ENCODE data around the gene MAST1. TPM values are rescaled to one million over a fixed set of nuclear protein-coding genes. Genes with fewer than 3 reads are reported as not detected.

MAST1 gene
- total RNA-seq, 2 donors from 2014 or later, result not detected

- TF ChIP-seq, protein P1, sequence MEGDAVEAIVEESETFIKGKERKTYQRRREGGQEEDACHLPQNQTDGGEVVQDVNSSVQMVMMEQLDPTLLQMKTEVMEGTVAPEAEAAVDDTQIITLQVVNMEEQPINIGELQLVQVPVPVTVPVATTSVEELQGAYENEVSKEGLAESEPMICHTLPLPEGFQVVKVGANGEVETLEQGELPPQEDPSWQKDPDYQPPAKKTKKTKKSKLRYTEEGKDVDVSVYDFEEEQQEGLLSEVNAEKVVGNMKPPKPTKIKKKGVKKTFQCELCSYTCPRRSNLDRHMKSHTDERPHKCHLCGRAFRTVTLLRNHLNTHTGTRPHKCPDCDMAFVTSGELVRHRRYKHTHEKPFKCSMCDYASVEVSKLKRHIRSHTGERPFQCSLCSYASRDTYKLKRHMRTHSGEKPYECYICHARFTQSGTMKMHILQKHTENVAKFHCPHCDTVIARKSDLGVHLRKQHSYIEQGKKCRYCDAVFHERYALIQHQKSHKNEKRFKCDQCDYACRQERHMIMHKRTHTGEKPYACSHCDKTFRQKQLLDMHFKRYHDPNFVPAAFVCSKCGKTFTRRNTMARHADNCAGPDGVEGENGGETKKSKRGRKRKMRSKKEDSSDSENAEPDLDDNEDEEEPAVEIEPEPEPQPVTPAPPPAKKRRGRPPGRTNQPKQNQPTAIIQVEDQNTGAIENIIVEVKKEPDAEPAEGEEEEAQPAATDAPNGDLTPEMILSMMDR (IDR thresholded peaks at IDR 0.05), result no peak
- no peak for DNase-seq (ENCODE audit: low spot score)
Measured at GRCh38 chr19:12833418-12833737, 4.9 kb upstream of the MAST1 start.

DNA sequence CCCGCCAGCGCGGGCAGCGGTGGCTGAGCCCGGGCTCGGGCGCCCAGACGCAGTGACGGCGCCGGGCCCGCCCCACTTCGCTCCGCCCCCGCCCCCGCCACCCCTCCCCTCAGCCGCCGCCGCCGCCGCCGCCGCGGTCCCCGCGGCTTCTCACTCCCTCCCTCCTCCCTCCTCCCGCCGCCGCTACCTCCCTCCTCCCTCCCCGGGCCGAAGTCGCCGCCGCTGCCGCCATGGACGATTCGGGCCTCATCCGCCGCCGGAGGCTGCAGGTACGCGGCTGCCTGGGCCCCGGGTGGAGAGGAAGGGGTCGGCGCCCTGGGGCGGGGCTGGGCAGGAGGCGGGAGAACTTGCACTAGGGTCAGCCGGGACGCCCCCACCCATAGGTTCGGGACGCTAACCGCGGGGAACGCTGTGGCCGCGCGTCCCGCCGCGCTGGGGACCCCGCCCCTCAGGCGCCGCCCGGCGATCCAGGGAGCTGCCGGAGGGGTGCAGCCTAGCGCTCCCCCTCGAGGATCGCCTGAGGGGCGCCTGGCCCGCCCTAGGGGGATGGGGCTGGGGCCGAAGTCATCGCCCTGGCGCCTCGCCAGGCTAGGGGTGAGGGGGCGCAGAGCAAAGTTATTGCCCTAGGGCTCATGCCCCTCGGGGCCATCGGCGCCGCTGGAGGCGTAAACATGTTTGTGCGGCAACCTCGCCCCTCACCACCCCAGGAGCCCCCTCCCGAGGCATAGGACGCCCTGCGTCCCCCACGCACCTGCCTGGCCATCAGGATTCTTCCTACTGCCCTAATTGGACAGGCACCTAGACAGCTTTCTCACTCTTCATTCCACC, 4.4 kb upstream of the MAST1 start:
- ATAC-seq (ENCODE audit: insufficient number of reproducible peaks, low FRiP score, low read depth) (no peak), DNase-seq (ENCODE audit: low spot score) (no peak)
- Histone ChIP-seq H3K9me3 (no peaks in the 10 kb centered on the region), H3K4me3 (peak overlapping the region; percentile 57), H3K4me1 (ENCODE audit: control insufficient read depth in 1 of 2, low read depth in 2 of 2) (peaks cover 5 to 15% of the 10 kb centered on the region in 2 donors), H3K27me3 (replicated peaks; ENCODE audit: insufficient read depth) (peaks cover 42% of the 10 kb centered on the region), H3K27ac (peak overlapping the region in 1 of 2 donors; percentile 28), H3K36me3 (no peaks in the 10 kb centered on the region)
- TF ChIP-seq, protein P1 (IDR thresholded peaks at IDR 0.05), result no peak

More at GRCh38 chr19:12833418-12833737, 4.9 kb upstream of the MAST1 start:
- Histone ChIP-seq H3K27ac (no peak overlapping the region), H3K36me3 (no peaks in the 10 kb centered on the region), H3K4me3 (no peak overlapping the region), H3K9me3 (no peaks in the 10 kb centered on the region), H3K27me3 (replicated peaks; ENCODE audit: insufficient read depth) (peaks cover 45% of the 10 kb centered on the region), H3K4me1 (ENCODE audit: control insufficient read depth in 1 of 2, low read depth in 2 of 2) (peaks cover 2 to 9% of the 10 kb centered on the region in 2 donors)
- no peak for ATAC-seq (ENCODE audit: insufficient number of reproducible peaks, low FRiP score, low read depth)

- no peaks in the 10 kb centered on the region for H3K36me3 ChIP-seq
- ATAC-seq (ENCODE audit: insufficient number of reproducible peaks, low FRiP score, low read depth), result no peak
- H3K9me3 ChIP-seq, result no peaks in the 10 kb centered on the region
- H3K4me3 ChIP-seq, result peak within 1 kb of the TSS; percentile 57
- TF ChIP-seq, protein P1 (IDR thresholded peaks at IDR 0.05), result no peak
- peaks cover 5 to 15% of the 10 kb centered on the region in 2 donors for H3K4me1 ChIP-seq (ENCODE audit: control insufficient read depth in 1 of 2, low read depth in 2 of 2)
- H3K27me3 ChIP-seq (replicated peaks; ENCODE audit: insufficient read depth), result peaks cover 46% of the 10 kb centered on the region
- H3K27ac ChIP-seq, result peak within 1 kb of the TSS in 1 of 2 donors; percentile 28
- DNase-seq (ENCODE audit: low spot score), result no peak
Measured at GRCh38 chr19:12834566-12834943, 3.8 kb upstream of the MAST1 start, which contains the start of gene RTBDN. Gene RTBDN, minus strand, starts transcription at chr19:12834579. Its CDS starts 4,600 bp downstream, at chr19:12829979.

- H3K27me3 ChIP-seq (replicated peaks; ENCODE audit: insufficient read depth), result peaks cover 46% of the 10 kb centered on the region
- ATAC-seq (ENCODE audit: insufficient number of reproducible peaks, low FRiP score, low read depth), result no peak
Measured at GRCh38 chr19:12834976-12835757, 3.1 kb upstream of the MAST1 start.

More at GRCh38 chr19:12834976-12835757, 3.1 kb upstream of the MAST1 start:
- no peak for DNase-seq (ENCODE audit: low spot score)
- Histone ChIP-seq H3K9me3 (no peaks in the 10 kb centered on the region), H3K27ac (no peak overlapping the region), H3K4me3 (no peak overlapping the region), H3K4me1 (ENCODE audit: control insufficient read depth in 1 of 2, low read depth in 2 of 2) (peaks cover 5 to 15% of the 10 kb centered on the region in 2 donors), H3K36me3 (no peaks in the 10 kb centered on the region)
- TF ChIP-seq, protein P1 (IDR thresholded peaks at IDR 0.05), result no peak
